ENCODE measurements around the gene TSTD2.
"Not testable (repeated sequence)": the region's sequence is repeated elsewhere in the genome, so short reads cannot be mapped to it uniquely, and the experiment has no call there.

Gene TSTD2

DNA sequence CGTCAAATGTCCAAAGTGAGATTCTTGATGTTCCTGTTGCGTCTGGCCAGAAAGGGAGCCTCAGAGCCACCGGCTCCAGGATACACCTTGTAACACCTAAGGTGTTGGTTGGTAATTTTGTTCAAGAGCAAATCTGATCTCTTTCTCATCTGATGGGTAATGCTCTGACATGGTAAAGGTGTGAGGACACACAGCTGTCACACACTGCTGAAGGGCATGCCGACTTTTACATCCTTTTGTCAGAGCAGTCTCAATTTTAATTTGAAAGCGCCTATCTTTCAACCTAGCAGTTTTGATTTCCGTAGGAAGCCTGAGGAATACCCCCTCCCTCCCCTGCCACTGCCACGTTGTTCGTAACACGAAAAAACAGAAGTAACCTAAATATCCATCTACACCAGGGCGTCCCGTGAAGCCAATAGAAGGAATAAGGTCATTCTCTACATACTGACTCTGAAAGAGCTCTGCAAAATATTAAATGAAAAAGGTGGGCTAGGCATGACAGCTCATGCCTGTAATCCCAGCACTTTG is 57.4 kb downstream of the TSTD2 start:
- no peaks in the 10 kb centered on the region for H3K36me3 ChIP-seq (ENCODE audit: insufficient read depth, low read length)
- H3K4me2 ChIP-seq (ENCODE audit: low read length): no peak overlapping the region
- H3K9ac ChIP-seq (ENCODE audit: low read length): no peak overlapping the region

DNA sequence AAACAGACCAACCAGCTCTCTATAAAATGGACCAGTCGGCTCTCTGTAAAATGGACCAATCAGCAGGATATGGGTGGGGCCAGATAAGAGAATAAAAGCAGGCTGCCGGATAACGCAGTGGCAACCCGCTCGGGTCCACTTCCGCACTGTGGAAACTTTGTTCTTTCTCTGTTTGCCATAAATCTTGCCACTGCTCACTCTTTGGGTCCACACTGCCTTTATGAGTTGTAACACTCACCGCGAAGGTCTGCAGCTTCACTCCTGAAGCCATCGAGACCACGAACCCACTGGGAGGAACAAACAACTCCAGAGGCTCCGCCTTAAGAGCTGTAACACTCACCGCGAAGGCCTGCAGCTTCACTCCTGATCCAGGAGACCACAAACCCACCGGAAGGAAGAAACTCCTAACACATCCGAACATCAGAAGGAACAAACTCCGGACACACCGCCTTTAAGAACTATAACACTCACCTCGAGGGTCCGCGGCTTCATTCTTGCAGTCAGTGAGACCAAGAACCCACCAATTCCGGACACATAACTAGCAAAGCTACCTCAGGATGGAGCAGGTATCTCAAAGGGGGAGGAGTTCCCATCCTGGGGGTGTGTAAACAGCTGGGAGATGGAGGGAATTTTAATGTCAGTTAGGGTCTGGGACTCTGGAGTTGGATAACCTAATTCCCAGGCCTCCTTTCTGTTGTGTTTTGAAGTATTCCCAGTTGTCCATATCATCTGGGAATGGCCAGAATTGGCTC is 58.1 kb downstream of the TSTD2 start:
- H3K27me3 ChIP-seq (ENCODE audit: insufficient read depth, low read length): not testable (repeated sequence)

More for the DNA sequence above, 57.4 kb downstream of the TSTD2 start:
- Histone ChIP-seq H3K4me3 (ENCODE audit: low read depth, low read length, poor library complexity, severe bottlenecking) (no peak overlapping the region), H3K79me2 (ENCODE audit: insufficient read depth, low read length) (no peaks in the 10 kb centered on the region), H3F3A (ENCODE audit: insufficient read depth, low read length) (no peaks in the 10 kb centered on the region), H3K27me3 (ENCODE audit: insufficient read depth, low read length) (no peaks in the 10 kb centered on the region; the same call in 1 of the 2 replicates), H3K9me3 (ENCODE audit: low read length) (no peaks in the 10 kb centered on the region), H3K27ac (ENCODE audit: low read depth, low read length, poor library complexity, severe bottlenecking) (no peak overlapping the region), H3K4me1 (ENCODE audit: insufficient read depth, low read length, severe bottlenecking) (no peaks in the 10 kb centered on the region), H4K20me1 (ENCODE audit: insufficient read depth, low read length) (no peaks in the 10 kb centered on the region), H2AFZ (ENCODE audit: low read length) (no peak overlapping the region), H3K9me2 (ENCODE audit: low read depth, low read length) (no peaks in the 10 kb centered on the region)
- TF ChIP-seq, protein P1, sequence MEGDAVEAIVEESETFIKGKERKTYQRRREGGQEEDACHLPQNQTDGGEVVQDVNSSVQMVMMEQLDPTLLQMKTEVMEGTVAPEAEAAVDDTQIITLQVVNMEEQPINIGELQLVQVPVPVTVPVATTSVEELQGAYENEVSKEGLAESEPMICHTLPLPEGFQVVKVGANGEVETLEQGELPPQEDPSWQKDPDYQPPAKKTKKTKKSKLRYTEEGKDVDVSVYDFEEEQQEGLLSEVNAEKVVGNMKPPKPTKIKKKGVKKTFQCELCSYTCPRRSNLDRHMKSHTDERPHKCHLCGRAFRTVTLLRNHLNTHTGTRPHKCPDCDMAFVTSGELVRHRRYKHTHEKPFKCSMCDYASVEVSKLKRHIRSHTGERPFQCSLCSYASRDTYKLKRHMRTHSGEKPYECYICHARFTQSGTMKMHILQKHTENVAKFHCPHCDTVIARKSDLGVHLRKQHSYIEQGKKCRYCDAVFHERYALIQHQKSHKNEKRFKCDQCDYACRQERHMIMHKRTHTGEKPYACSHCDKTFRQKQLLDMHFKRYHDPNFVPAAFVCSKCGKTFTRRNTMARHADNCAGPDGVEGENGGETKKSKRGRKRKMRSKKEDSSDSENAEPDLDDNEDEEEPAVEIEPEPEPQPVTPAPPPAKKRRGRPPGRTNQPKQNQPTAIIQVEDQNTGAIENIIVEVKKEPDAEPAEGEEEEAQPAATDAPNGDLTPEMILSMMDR (IDR thresholded peaks at IDR 0.05; ENCODE audit: low read length): no peak
- no peak for TF ChIP-seq EZH2 (IDR thresholded peaks at IDR 0.05; ENCODE audit: borderline replicate concordance, low read length)

DNA sequence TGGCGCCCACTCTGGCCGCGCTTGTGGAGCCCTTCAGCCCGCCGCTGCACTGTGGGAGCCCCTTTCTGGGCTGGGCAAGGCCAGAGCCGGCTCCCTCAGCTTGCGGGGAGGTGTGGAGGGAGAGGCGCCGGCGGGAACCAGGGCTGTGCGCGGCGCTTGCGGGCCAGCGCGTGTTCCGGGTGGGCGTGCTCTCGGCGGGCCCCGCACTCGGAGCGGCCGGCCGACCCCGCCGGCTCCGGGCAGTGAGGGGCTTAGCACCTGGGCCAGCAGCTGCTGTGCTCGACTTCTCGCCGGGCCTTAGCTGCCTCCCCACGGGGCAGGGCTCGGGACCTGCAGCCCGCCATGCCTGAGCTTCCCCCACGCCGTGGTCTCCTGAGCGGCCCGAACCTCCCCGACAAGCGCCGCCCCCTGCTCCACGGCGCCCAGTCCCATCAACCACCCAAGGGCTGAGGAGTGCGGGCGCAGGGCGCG is 59.0 kb downstream of the TSTD2 start:
- H3K36me3 ChIP-seq (ENCODE audit: insufficient read depth, low read length); H3K4me1 ChIP-seq (ENCODE audit: insufficient read depth, low read length, severe bottlenecking); H3K9me3 ChIP-seq (ENCODE audit: low read length); H3K27me3 ChIP-seq (ENCODE audit: insufficient read depth, low read length); H2AFZ ChIP-seq (ENCODE audit: low read length); H3K27ac ChIP-seq (ENCODE audit: low read depth, low read length, poor library complexity, severe bottlenecking); H3K9ac ChIP-seq (ENCODE audit: low read length); H3K79me2 ChIP-seq (ENCODE audit: insufficient read depth, low read length); H3K4me2 ChIP-seq (ENCODE audit: low read length); H3F3A ChIP-seq (ENCODE audit: insufficient read depth, low read length); H4K20me1 ChIP-seq (ENCODE audit: insufficient read depth, low read length); H3K9me2 ChIP-seq (ENCODE audit: low read depth, low read length); H3K4me3 ChIP-seq (ENCODE audit: low read depth, low read length, poor library complexity, severe bottlenecking): not testable (repeated sequence)

More for the DNA sequence above, 58.1 kb downstream of the TSTD2 start:
- H2AFZ ChIP-seq (ENCODE audit: low read length); H3K79me2 ChIP-seq (ENCODE audit: insufficient read depth, low read length); H4K20me1 ChIP-seq (ENCODE audit: insufficient read depth, low read length); H3K4me1 ChIP-seq (ENCODE audit: insufficient read depth, low read length, severe bottlenecking); H3K9ac ChIP-seq (ENCODE audit: low read length); H3K27ac ChIP-seq (ENCODE audit: low read depth, low read length, poor library complexity, severe bottlenecking); H3F3A ChIP-seq (ENCODE audit: insufficient read depth, low read length); H3K9me3 ChIP-seq (ENCODE audit: low read length); H3K4me2 ChIP-seq (ENCODE audit: low read length); H3K36me3 ChIP-seq (ENCODE audit: insufficient read depth, low read length); H3K9me2 ChIP-seq (ENCODE audit: low read depth, low read length); H3K4me3 ChIP-seq (ENCODE audit: low read depth, low read length, poor library complexity, severe bottlenecking): not testable (repeated sequence)

DNA sequence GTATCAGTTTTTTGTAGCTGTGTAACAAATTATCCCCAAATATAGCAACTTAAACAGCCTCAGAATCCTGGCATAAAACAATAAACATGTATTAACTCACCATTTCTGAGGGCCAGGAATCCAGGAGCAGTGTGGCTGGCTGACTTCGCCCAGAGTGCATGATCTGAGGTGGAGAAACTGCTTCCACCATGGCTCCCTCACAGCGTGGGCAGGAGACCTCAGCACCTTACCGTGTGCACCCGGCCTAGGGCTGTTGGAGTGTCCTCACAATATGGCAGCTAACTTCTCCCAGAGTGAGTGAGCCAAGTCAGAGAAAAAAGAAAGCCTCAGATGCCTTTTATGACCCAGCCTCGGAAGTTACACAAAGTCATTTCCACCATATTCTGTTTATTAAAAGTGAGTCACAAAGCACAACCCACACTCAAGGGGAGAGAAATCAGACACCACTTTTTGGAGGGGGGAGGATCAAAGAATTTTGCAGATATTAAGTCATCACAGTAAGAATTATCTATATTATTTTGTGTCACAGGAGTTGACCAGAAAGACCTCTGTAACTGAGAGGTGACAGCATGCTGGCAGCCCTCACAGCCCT is 59.6 kb downstream of the TSTD2 start:
- Histone ChIP-seq H3K9me3 (ENCODE audit: low read length) (no peaks in the 10 kb centered on the region), H3K79me2 (ENCODE audit: insufficient read depth, low read length) (no peaks in the 10 kb centered on the region), H2AFZ (ENCODE audit: low read length) (no peak overlapping the region), H3K4me2 (ENCODE audit: low read length) (no peak overlapping the region), H3K27me3 (ENCODE audit: insufficient read depth, low read length) (no peaks in the 10 kb centered on the region; the same call in 1 of the 2 replicates), H3F3A (ENCODE audit: insufficient read depth, low read length) (no peaks in the 10 kb centered on the region), H3K36me3 (ENCODE audit: insufficient read depth, low read length) (no peaks in the 10 kb centered on the region), H3K9me2 (ENCODE audit: low read depth, low read length) (no peaks in the 10 kb centered on the region), H4K20me1 (ENCODE audit: insufficient read depth, low read length) (no peaks in the 10 kb centered on the region), H3K9ac (ENCODE audit: low read length) (no peak overlapping the region), H3K27ac (ENCODE audit: low read depth, low read length, poor library complexity, severe bottlenecking) (no peak overlapping the region), H3K4me1 (ENCODE audit: insufficient read depth, low read length, severe bottlenecking) (no peaks in the 10 kb centered on the region), H3K4me3 (ENCODE audit: low read depth, low read length, poor library complexity, severe bottlenecking) (no peak overlapping the region)
- TF ChIP-seq, protein P1 (IDR thresholded peaks at IDR 0.05; ENCODE audit: low read length): no peak
- no peak for TF ChIP-seq EZH2 (IDR thresholded peaks at IDR 0.05; ENCODE audit: borderline replicate concordance, low read length)
